SK-N-MC (cell line): Measurements from ENCODE around the gene VARS2.

Source experiments
- DNase-seq: peaks from one replicate; pipeline ENCODE4 v3.0.0-alpha.2; 2011; ENCODE audit warnings: low read depth, low spot score
- H3K27ac ChIP-seq: fragments of 200-600 bp; sonication (generic); 2 replicates; pipeline ENCODE4 v1.5.1; 2016; ENCODE audit warnings: mixed run types
- H3K36me3 ChIP-seq: fragments of 200-600 bp; sonication (generic); 2 replicates; pipeline ENCODE4 v1.6.1; 2017; ENCODE audit warnings: antibody characterized with exemption, low read length, mixed read lengths; ENCODE audit not compliant: insufficient read depth
- H3K4me3 ChIP-seq: fragments of 200-600 bp; sonication (generic); 2 replicates; pipeline ENCODE4 v1.5.1; 2016
- H3K9ac ChIP-seq: fragments of 200-600 bp; sonication (generic); 2 replicates; pipeline ENCODE4 v1.8.0; 2017; ENCODE audit warnings: mixed run types, mixed read lengths; ENCODE audit not compliant: insufficient read length
- H3K9me3 ChIP-seq: fragments of 200-600 bp; sonication (generic); 2 replicates; pipeline ENCODE4 v1.6.1; 2017; ENCODE audit warnings: low read depth, mild to moderate bottlenecking, antibody characterized with exemption, low read length, moderate library complexity, mixed read lengths
- EZH2 ChIP-seq: fragments of 200-600 bp; sonication (generic); IDR thresholded peaks from one replicate; pipeline ENCODE4 v1.6.1; 2017; ENCODE audit warnings: antibody characterized with exemption
- FOXP2 ChIP-seq: optimal IDR thresholded peaks from 2 replicates; pipeline ENCODE3; 2011; ENCODE audit warnings: mild to moderate bottlenecking, moderate library complexity; ENCODE audit not compliant: insufficient read depth; ENCODE audit errors: extremely low read length, control extremely low read depth
- POLR2AphosphoS5 ChIP-seq: IDR thresholded peaks from 2 replicates; pipeline ENCODE4 v1.6.1; 2012; ENCODE audit warnings: mild to moderate bottlenecking, low read depth, low read length, borderline replicate concordance

VARS2 gene

GRCh38 chr6:30888816-30889495, 25.1 kb upstream of the VARS2 start:
- no peak overlapping the region for H3K4me3 ChIP-seq
- H3K27ac ChIP-seq: no peak overlapping the region
- no peak for DNase-seq
- peaks cover 31% of the 10 kb centered on the region; the same call in 1 of the 2 replicates for H3K36me3 ChIP-seq
- no peak for TF ChIP-seq EZH2
- TF ChIP-seq FOXP2: no peak
- TF ChIP-seq POLR2AphosphoS5: no peak
- no peak overlapping the region for H3K9ac ChIP-seq
- no peaks in the 10 kb centered on the region for H3K9me3 ChIP-seq

DNA sequence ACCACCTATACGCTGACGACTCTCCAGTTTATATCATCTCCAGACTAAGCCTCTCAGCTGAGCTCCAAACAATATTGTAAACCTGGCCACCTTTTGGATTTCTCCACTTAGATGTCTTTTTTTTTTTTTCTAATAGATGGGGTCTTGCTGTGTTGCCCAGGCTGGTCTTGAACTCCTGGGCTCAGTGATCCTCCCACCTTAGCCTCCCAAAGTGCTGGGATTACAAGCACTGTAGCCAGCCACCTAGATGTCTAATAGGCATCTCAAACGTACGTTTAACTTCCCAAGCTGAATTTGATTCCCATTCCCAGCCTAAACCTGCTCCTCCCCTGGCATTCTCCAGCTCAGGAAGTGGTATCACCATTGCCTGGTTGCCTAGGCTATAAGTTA, 24.5 kb upstream of the VARS2 start:
- TF ChIP-seq POLR2AphosphoS5 (no peak), FOXP2 (no peak), EZH2 (no peak)
- DNase-seq: no peak
- Histone ChIP-seq H3K27ac (no peak overlapping the region), H3K9me3 (no peaks in the 10 kb centered on the region), H3K36me3 (peaks cover 36% of the 10 kb centered on the region; the same call in 1 of the 2 replicates), H3K4me3 (no peak overlapping the region), H3K9ac (no peak overlapping the region)

- TF ChIP-seq FOXP2 (no peak), POLR2AphosphoS5 (no peak), EZH2 (no peak)
- DNase-seq: no peak
- Histone ChIP-seq H3K36me3 (peaks cover 41% of the 10 kb centered on the region; the same call in 1 of the 2 replicates), H3K27ac (no peak overlapping the region), H3K4me3 (no peak overlapping the region), H3K9me3 (no peaks in the 10 kb centered on the region), H3K9ac (no peak overlapping the region)
Observed at GRCh38 chr6:30889921-30890645, 24.0 kb upstream of the VARS2 start.

DNA sequence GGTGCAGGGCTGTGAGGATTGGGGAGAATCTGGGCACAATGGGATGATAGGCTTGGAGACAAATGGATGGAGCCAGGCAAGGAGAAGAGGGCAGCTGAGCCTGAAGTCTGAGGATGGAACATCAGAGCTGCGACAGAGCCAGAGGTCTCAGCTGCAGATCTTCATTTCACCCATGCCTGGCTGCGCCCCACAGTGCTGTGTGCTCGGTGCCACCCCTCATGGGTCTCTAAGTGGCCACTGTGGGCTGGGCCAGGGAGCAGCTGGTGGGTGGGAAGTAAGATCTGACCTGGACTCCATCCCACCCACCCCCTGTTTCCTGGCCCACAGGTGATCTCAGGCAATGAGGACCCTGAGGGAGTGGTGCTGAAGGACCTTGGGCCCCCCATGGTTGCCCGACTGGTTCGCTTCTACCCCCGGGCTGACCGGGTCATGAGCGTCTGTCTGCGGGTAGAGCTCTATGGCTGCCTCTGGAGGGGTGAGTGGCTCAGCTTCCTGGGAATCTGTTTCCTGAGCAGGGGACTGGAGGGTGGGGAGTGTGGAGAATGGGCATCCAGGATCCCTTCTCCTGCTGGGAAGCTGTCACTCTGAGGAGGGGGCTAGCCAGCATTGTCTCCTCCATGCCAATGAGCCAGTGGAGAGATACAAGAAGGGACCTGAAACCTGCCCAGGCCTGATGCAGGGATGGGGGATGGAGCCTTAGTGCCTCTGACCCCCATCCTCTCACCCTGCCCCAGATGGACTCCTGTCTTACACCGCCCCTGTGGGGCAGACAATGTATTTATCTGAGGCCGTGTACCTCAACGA, 23.2 kb upstream of the VARS2 start:
- no peak overlapping the region for H3K27ac ChIP-seq
- TF ChIP-seq EZH2: no peak
- TF ChIP-seq FOXP2: no peak
- TF ChIP-seq POLR2AphosphoS5: no peak
- no peak for DNase-seq
- no peak overlapping the region for H3K4me3 ChIP-seq
- no peak overlapping the region for H3K9ac ChIP-seq
- peaks cover 43% of the 10 kb centered on the region; the same call in 1 of the 2 replicates for H3K36me3 ChIP-seq
- no peaks in the 10 kb centered on the region for H3K9me3 ChIP-seq

- H3K36me3 ChIP-seq: peaks cover 43% of the 10 kb centered on the region; the same call in 1 of the 2 replicates
- TF ChIP-seq FOXP2 (no peak), POLR2AphosphoS5 (no peak), EZH2 (no peak)
Observed at GRCh38 chr6:30891450-30891723, 22.7 kb upstream of the VARS2 start.

GRCh38 chr6:30891816-30892538, 22.1 kb upstream of the VARS2 start:
- no peak overlapping the region for H3K4me3 ChIP-seq
- TF ChIP-seq EZH2 (no peak), POLR2AphosphoS5 (no peak), FOXP2 (no peak)
- no peak overlapping the region for H3K9ac ChIP-seq
- no peak overlapping the region for H3K27ac ChIP-seq
- no peaks in the 10 kb centered on the region for H3K9me3 ChIP-seq
- no peak for DNase-seq
- H3K36me3 ChIP-seq: peaks cover 43% of the 10 kb centered on the region; the same call in 1 of the 2 replicates

More at GRCh38 chr6:30891450-30891723, 22.7 kb upstream of the VARS2 start:
- DNase-seq: no peak
- no peak overlapping the region for H3K9ac ChIP-seq
- no peak overlapping the region for H3K4me3 ChIP-seq
- no peak overlapping the region for H3K27ac ChIP-seq
- H3K9me3 ChIP-seq: no peaks in the 10 kb centered on the region

DNA sequence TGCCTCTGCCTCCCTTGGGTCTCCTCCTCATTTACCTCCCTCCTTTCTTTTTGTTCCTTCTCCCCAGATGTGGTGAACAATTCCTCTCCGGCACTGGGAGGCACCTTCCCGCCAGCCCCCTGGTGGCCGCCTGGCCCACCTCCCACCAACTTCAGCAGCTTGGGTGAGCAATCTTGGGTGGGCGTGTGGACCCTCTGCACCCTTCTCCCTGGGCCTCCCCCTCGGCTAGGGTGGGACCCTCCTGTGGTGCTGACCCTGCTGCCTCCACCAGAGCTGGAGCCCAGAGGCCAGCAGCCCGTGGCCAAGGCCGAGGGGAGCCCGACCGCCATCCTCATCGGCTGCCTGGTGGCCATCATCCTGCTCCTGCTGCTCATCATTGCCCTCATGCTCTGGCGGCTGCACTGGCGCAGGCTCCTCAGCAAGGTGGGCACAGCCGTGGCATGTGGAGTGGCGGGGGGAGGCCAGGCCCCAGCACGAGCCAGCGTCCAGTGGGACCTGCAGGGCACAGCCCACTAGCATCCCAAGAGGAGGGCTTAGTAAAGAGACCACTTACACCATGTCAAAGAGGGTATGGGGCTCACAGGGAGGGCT, 20.9 kb upstream of the VARS2 start:
- Histone ChIP-seq H3K9me3 (no peaks in the 10 kb centered on the region), H3K4me3 (no peak overlapping the region), H3K36me3 (peaks cover 46% of the 10 kb centered on the region; the same call in 1 of the 2 replicates), H3K9ac (no peak overlapping the region), H3K27ac (no peak overlapping the region)
- DNase-seq: no peak
- TF ChIP-seq EZH2: no peak
- no peak for TF ChIP-seq POLR2AphosphoS5
- TF ChIP-seq FOXP2: no peak
